ENCODE data around the gene ACSM2A.
"Not testable (repeated sequence)": the region's sequence is repeated elsewhere in the genome, so short reads cannot be mapped to it uniquely, and the experiment has no call there.

- TF ChIP-seq POLR2A, POLR2AphosphoS5, TAF1, POU2F2, SPI1 (IDR thresholded peaks at IDR 0.05; ENCODE audit: low read depth, low read length): not testable (repeated sequence)
Observed at GRCh38 chr16:20469930-20470329, 18.6 kb downstream of the ACSM2A start.

Data from GM12891 (cell line).